HCT116 (cell line): ENCODE measurements around the gene PIGX. TPM values are rescaled to one million over a fixed set of nuclear protein-coding genes. Genes with fewer than 3 reads are reported as not detected.

Experiments
- ATAC-seq: fragments of 200-7000 bp; cut with Tn5 transposase; 2 replicates; pipeline ENCODE4 v1.9.1; 2020; ENCODE audit warnings: mild to moderate bottlenecking, moderate library complexity
- BruUV-seq: library from RNA; stranded (reverse); fragments of 400-500 nt; replicated peaks from 2 replicates; lab custom pipeline; 2021; lab: Mats Ljungman, UMichigan
- CTCF ChIA-PET: fragments of 300-600 bp; sonication (Branson Sonifier 250); formaldehyde crosslinking; loops from one replicate; lab custom pipeline; 2021; ENCODE audit warnings: antibody characterized with exemption; lab: Charles Lee
- POLR2A ChIA-PET: fragments of 300-600, 350-600 bp; sonication (Branson Sonifier 250); formaldehyde crosslinking; loops from one replicate; lab custom pipeline; 2021; ENCODE audit warnings: antibody characterized with exemption; lab: Charles Lee
- RAD21 ChIA-PET, 2 experiments: fragments of 300-600 bp; sonication (Branson Sonifier 250); formaldehyde crosslinking; loops; one replicate each; lab custom pipeline; 2023; ENCODE audit warnings: low total read pairs in 2 of 2; ENCODE audit not compliant: uncharacterized antibody in 2 of 2, unreplicated experiment in 2 of 2, low non-redundant PET in 1 of 2; lab: Charles Lee
- DNase-seq: peaks from one replicate; pipeline ENCODE4 v3.0.0-alpha.2; 2010; ENCODE audit warnings: low read depth, low spot score
- H2AFZ ChIP-seq: fragments of 200-600 bp; shearing (Covaris generic), sonication (generic); 2 replicates; pipeline ENCODE4 v1.6.1; 2017; ENCODE audit warnings: low read depth, mixed run types, mixed read lengths, antibody characterized with exemption, low read length; ENCODE audit not compliant: poor library complexity, severe bottlenecking
- H3K27ac ChIP-seq: 2 replicates; pipeline ENCODE4 v1.5.1; 2012; ENCODE audit warnings: low read depth, low read length
- H3K27me3 ChIP-seq: fragments of 200-600 bp; sonication (generic); 2 replicates; pipeline ENCODE4 v1.6.1; 2016; ENCODE audit warnings: mixed run types, low read length, mixed read lengths; ENCODE audit not compliant: insufficient read depth
- H3K36me3 ChIP-seq, 2 experiments: fragments of 200-500 bp in 1 of 2; fragments of 200-600 bp in 1 of 2; sonication (Bioruptor generic) in 1 of 2; sonication (generic) in 1 of 2; 2 replicates each; pipeline versions ENCODE4 v1.5.1 to v1.6.1; 2014 to 2016; ENCODE audit warnings: low read length in 2 of 2, inconsistent platforms in 1 of 2, mixed read lengths in 1 of 2, mixed run types in 1 of 2; ENCODE audit not compliant: insufficient read depth in 2 of 2, control insufficient read depth in 1 of 2
- H3K4me1 ChIP-seq, 2 experiments: fragments of 200-600 bp in 1 of 2; sonication (generic) in 1 of 2; 2 replicates each; pipeline versions ENCODE4 v1.5.1 to v1.6.1; 2012 to 2017; ENCODE audit warnings: low read length in 2 of 2, inconsistent platforms in 1 of 2, mild to moderate bottlenecking in 1 of 2, mixed read lengths in 1 of 2, mixed run types in 1 of 2, moderate library complexity in 1 of 2; ENCODE audit not compliant: insufficient read depth in 2 of 2, control insufficient read depth in 1 of 2
- H3K4me2 ChIP-seq: fragments of 200-600 bp; sonication (generic); 2 replicates; pipeline ENCODE4 v1.6.1; 2017; ENCODE audit warnings: mixed run types, low read length, mixed read lengths
- H3K4me3 ChIP-seq, 2 experiments: fragments of 200-600 bp in 1 of 2; sonication (generic) in 1 of 2; replicated peaks in 1 of 2; 2 replicates each; pipeline ENCODE4 v1.5.1; 2011 to 2016; ENCODE audit warnings: low read length in 2 of 2, control low read depth in 1 of 2, low read depth in 1 of 2, mild to moderate bottlenecking in 1 of 2, mixed read lengths in 1 of 2, mixed run types in 1 of 2
- H3K79me2 ChIP-seq: fragments of 200-600 bp; sonication (generic); 2 replicates; pipeline ENCODE4 v1.6.1; 2017; ENCODE audit warnings: mild to moderate bottlenecking, mixed run types, low read length, moderate library complexity, mixed read lengths; ENCODE audit not compliant: insufficient read depth
- H3K9ac ChIP-seq: fragments of 200-600 bp; sonication (generic); 2 replicates; pipeline ENCODE4 v1.6.1; 2016; ENCODE audit warnings: low read length, mixed read lengths
- H3K9me2 ChIP-seq: fragments of 200-600 bp; sonication (generic), shearing (Covaris generic); 2 replicates; pipeline ENCODE4 v1.6.1; 2017; ENCODE audit warnings: mixed run types, mild to moderate bottlenecking, moderate library complexity; ENCODE audit not compliant: insufficient read depth
- H3K9me3 ChIP-seq, 2 experiments: fragments of 200-500 bp in 1 of 2; fragments of 200-600 bp in 1 of 2; sonication (Bioruptor generic) in 1 of 2; sonication (generic) in 1 of 2; 2 replicates each; pipeline ENCODE4 v1.6.1; 2014 to 2017; ENCODE audit warnings: low read length in 2 of 2, mixed read lengths in 2 of 2, inconsistent platforms in 1 of 2, low read depth in 1 of 2, mild to moderate bottlenecking in 1 of 2, mixed run types in 1 of 2, moderate library complexity in 1 of 2; ENCODE audit not compliant: control insufficient read depth in 1 of 2, insufficient read depth in 1 of 2
- H4K20me1 ChIP-seq: fragments of 200-600 bp; sonication (generic), shearing (Covaris generic); 2 replicates; pipeline ENCODE4 v1.6.1; 2017; ENCODE audit warnings: mixed run types, mild to moderate bottlenecking, moderate library complexity; ENCODE audit not compliant: insufficient read depth
- CBX3 ChIP-seq: IDR thresholded peaks from 2 replicates; pipeline ENCODE4 v1.6.1; 2012; ENCODE audit warnings: low read depth
- CEBPB ChIP-seq: IDR thresholded peaks from 2 replicates; pipeline ENCODE4 v1.6.1; 2012; ENCODE audit warnings: low read depth
- EGR1 ChIP-seq: IDR thresholded peaks from 2 replicates; pipeline ENCODE4 v1.6.1; 2012; ENCODE audit warnings: low read depth
- EZH2phosphoT487 ChIP-seq: fragments of 200-600 bp; IDR thresholded peaks from 2 replicates; pipeline ENCODE4 v1.6.1; 2018; ENCODE audit warnings: antibody characterized with exemption, borderline replicate concordance
- FOSL1 ChIP-seq: IDR thresholded peaks from 2 replicates; pipeline ENCODE4 v1.6.1; 2012; ENCODE audit warnings: low read depth
- JUND ChIP-seq: IDR thresholded peaks from 2 replicates; pipeline ENCODE4 v1.6.1; 2012
- MAX ChIP-seq: IDR thresholded peaks from 2 replicates; pipeline ENCODE4 v1.6.1; 2012
- POLR2A ChIP-seq: IDR thresholded peaks from 2 replicates; pipeline ENCODE4 v1.7.0; 2011; ENCODE audit warnings: borderline replicate concordance; ENCODE audit not compliant: insufficient read depth, insufficient read length; ENCODE audit errors: extremely low read depth
- POLR2AphosphoS5 ChIP-seq: IDR thresholded peaks from 2 replicates; pipeline ENCODE4 v1.6.1; 2011; ENCODE audit warnings: mild to moderate bottlenecking, low read depth, low read length, moderate library complexity
- RAD21 ChIP-seq: IDR thresholded peaks from 2 replicates; pipeline ENCODE4 v1.6.1; 2012; ENCODE audit warnings: low read depth, mild to moderate bottlenecking
- REST ChIP-seq: IDR thresholded peaks from 2 replicates; pipeline ENCODE4 v1.6.1; 2012; ENCODE audit warnings: low read depth
- SP1 ChIP-seq: IDR thresholded peaks from 2 replicates; pipeline ENCODE4 v1.6.1; 2012; ENCODE audit warnings: low read depth
- YY1 ChIP-seq: IDR thresholded peaks from 2 replicates; pipeline ENCODE4 v1.6.1; 2011; ENCODE audit warnings: low read length, low read depth, moderate library complexity, mild to moderate bottlenecking; ENCODE audit not compliant: insufficient replicate concordance; ENCODE audit errors: extremely low read depth
- ZFX ChIP-seq: fragments of 450-650 bp; IDR thresholded peaks from 2 replicates; pipeline ENCODE4 v1.6.1; 2017
- ZNF274 ChIP-seq: fragments of 200-500 bp; sonication (Bioruptor generic); IDR thresholded peaks from 2 replicates; pipeline ENCODE4 v1.6.1; 2014; ENCODE audit warnings: mild to moderate bottlenecking, low read depth, low read length, inconsistent platforms
- intact Hi-C: fragments of 100-400 bp; cut with micrococcal nuclease; formaldehyde crosslinking; loops from 2 replicates; pipeline ENCODE4 v1.10.0; 2022
- total RNA-seq: library from RNA; stranded (reverse); gene quantifications from one replicate; pipeline ENCODE4 v1.2.1, GENCODE V29; 2021; ENCODE audit not compliant: unreplicated experiment

Gene PIGX
- total RNA-seq, 1 experiment from 2014 or later: 27.2 TPM

DNA sequence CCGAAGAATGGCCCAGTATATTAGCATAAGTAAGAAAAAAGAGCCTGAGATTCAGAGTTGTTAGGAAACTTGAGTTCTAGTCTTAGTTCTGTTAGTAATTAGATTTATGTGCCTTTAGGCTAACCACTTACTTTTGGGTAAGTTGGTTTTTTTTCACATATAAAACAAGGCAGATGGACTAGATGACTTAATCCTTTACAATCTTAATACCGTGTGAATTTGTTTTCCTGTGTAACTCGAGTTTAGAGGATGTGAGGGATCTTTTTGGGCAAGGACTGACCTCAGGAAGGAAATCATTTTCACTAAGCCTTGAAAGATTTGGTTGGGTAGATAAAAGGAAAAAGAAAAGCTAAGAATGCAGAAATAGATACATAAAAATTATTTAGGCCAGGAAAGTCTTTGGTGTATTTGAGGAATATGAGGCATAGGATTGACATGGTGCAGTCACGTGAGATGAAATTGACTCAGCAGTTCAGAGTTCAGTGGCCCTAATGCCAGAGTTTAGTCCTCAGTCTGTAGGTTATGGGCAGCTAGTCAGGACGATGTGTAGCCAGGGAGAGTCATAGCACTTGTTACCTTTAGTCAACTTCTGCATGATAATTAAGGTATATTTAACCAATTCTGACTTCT, 62.1 kb downstream of the PIGX start (continued):
- TF ChIP-seq REST (no peak), POLR2AphosphoS5 (no peak)
- TF ChIP-seq, all 23 proteins: peak for 0

GRCh38 chr3:196774848-196775422, 62.8 kb downstream of the PIGX start:
- no peaks in the 10 kb centered on the region for H3K4me1 ChIP-seq
- CTCF ChIA-PET: no interaction called here
- H3K79me2 ChIP-seq: peaks cover 94% of the 10 kb centered on the region
- no TSS peak for BruUV-seq
- RAD21 ChIA-PET: no interaction called here
- no peak overlapping the region for H3K4me2 ChIP-seq
- POLR2A ChIA-PET: no interaction called here
- no peak for ATAC-seq
- TF ChIP-seq POLR2A (no peak), POLR2AphosphoS5 (no peak), MAX (no peak), EGR1 (no peak), ZNF274 (no peak), YY1 (no peak), EZH2phosphoT487 (no peak), SP1 (no peak), RAD21 (no peak), FOSL1 (no peak), CEBPB (no peak), CBX3 (no peak), JUND (no peak), ZFX (no peak)
- TF ChIP-seq, all 23 proteins: peak for 0
- Histone ChIP-seq H2AFZ (no peak overlapping the region), H3K4me3 (no peak overlapping the region), H3K27me3 (no peaks in the 10 kb centered on the region), H3K27ac (no peak overlapping the region), H3K9me2 (no peaks in the 10 kb centered on the region), H3K36me3 (no peaks in the 10 kb centered on the region), H4K20me1 (peaks cover 5% of the 10 kb centered on the region; the same call in 1 of the 2 replicates), H3K9me3 (no peaks in the 10 kb centered on the region), H3K9ac (no peak overlapping the region)
- intact Hi-C loops: no loop called here
- no peak for DNase-seq
